IMR-90 (cell line): ENCODE data around the gene TGFB2. TPM values are rescaled to one million over a fixed set of nuclear protein-coding genes. Genes with fewer than 3 reads are reported as not detected.

Experiments used
- ATAC-seq: fragments of 200-7000 bp; cut with Tn5 transposase; 2 replicates; pipeline ENCODE4 v1.9.1; 2020; ENCODE audit warnings: low read depth, mild to moderate bottlenecking, moderate library complexity
- BruUV-seq: library from RNA; stranded (reverse); fragments of 400-500 nt; replicated peaks from 2 replicates; lab custom pipeline; 2021; lab: Mats Ljungman, UMichigan
- CTCF ChIA-PET: fragments of 300-600 bp; formaldehyde crosslinking; extraction: SDS; loops from one replicate; lab custom pipeline; 2021; ENCODE audit warnings: antibody characterized with exemption; lab: Yijun Ruan, JAX
- POLR2A ChIA-PET: fragments of 300-600 bp; sonication (Branson Sonifier 250); formaldehyde crosslinking; loops from one replicate; lab custom pipeline; 2022; ENCODE audit warnings: antibody characterized with exemption; ENCODE audit not compliant: unreplicated experiment; lab: Charles Lee
- DNase-seq: peaks from one replicate; pipeline ENCODE4 v3.0.0; 2013
- H2AFZ ChIP-seq: replicated peaks from 2 replicates; pipeline ENCODE3; 2013; ENCODE audit warnings: low read length, mild to moderate bottlenecking; ENCODE audit not compliant: poor library complexity
- H2AK5ac ChIP-seq: 2 replicates; pipeline ENCODE4 v1.6.1; 2013; ENCODE audit warnings: low read depth, low read length, inconsistent platforms
- H2AK9ac ChIP-seq: replicated peaks from 2 replicates; pipeline ENCODE3; 2013; ENCODE audit warnings: mild to moderate bottlenecking, low read depth, low read length, moderate library complexity; ENCODE audit not compliant: poor library complexity
- H2BK120ac ChIP-seq: 2 replicates; pipeline ENCODE4 v1.6.1; 2013; ENCODE audit warnings: low read depth, low read length, inconsistent platforms
- H2BK15ac ChIP-seq: 3 replicates; pipeline ENCODE4 v1.6.1; 2013; ENCODE audit warnings: low read depth, low read length, inconsistent platforms
- H2BK20ac ChIP-seq: 2 replicates; pipeline ENCODE4 v1.6.1; 2013; ENCODE audit warnings: low read depth, mild to moderate bottlenecking, inconsistent platforms, low read length, moderate library complexity
- H2BK5ac ChIP-seq: 2 replicates; pipeline ENCODE4 v1.6.1; 2013; ENCODE audit warnings: mild to moderate bottlenecking, low read depth, low read length, inconsistent platforms; ENCODE audit not compliant: poor library complexity, severe bottlenecking
- H3K14ac ChIP-seq: replicated peaks from 2 replicates; pipeline ENCODE4 v1.6.1; 2013; ENCODE audit warnings: low read depth, low read length, inconsistent platforms
- H3K18ac ChIP-seq: 2 replicates; pipeline ENCODE4 v1.6.1; 2013; ENCODE audit warnings: low read depth, low read length, control low read depth
- H3K23ac ChIP-seq: 2 replicates; pipeline ENCODE4 v1.6.1; 2013; ENCODE audit warnings: low read depth, low read length, inconsistent platforms
- H3K27ac ChIP-seq: 2 replicates; pipeline ENCODE4 v1.5.1; 2013; ENCODE audit warnings: mild to moderate bottlenecking, control low read depth, low read length; ENCODE audit not compliant: insufficient read depth
- H3K27me3 ChIP-seq: 2 replicates; pipeline ENCODE4 v1.6.1; 2013; ENCODE audit warnings: low read length; ENCODE audit not compliant: control insufficient read depth, insufficient read depth
- H3K36me3 ChIP-seq: 2 replicates; pipeline ENCODE4 v1.6.1; 2013; ENCODE audit warnings: low read length, mixed read lengths; ENCODE audit not compliant: control insufficient read depth, insufficient read depth
- H3K4ac ChIP-seq: 2 replicates; pipeline ENCODE4 v1.6.1; 2013; ENCODE audit warnings: low read depth, low read length, inconsistent platforms
- H3K4me1 ChIP-seq: 2 replicates; pipeline ENCODE4 v1.6.1; 2013; ENCODE audit warnings: low read length, mixed read lengths; ENCODE audit not compliant: control insufficient read depth, insufficient read depth
- H3K4me2 ChIP-seq: 2 replicates; pipeline ENCODE4 v1.6.1; 2013; ENCODE audit warnings: low read depth, mild to moderate bottlenecking, control low read depth, low read length, moderate library complexity
- H3K4me3 ChIP-seq: 2 replicates; pipeline ENCODE4 v1.5.1; 2013; ENCODE audit warnings: low read depth, mild to moderate bottlenecking, control low read depth, low read length, moderate library complexity; ENCODE audit not compliant: insufficient read depth
- H3K56ac ChIP-seq: 2 replicates; pipeline ENCODE4 v1.6.1; 2013; ENCODE audit warnings: low read length, inconsistent platforms; ENCODE audit not compliant: insufficient read depth; ENCODE audit errors: extremely low read depth
- H3K79me1 ChIP-seq, 2 experiments: 2 replicates each; pipeline ENCODE4 v1.6.1; 2013; ENCODE audit warnings: low read length in 2 of 2, inconsistent platforms in 1 of 2, low read depth in 1 of 2
- H3K9ac ChIP-seq: 2 replicates; pipeline ENCODE4 v1.6.1; 2013; ENCODE audit warnings: low read depth, low read length, control low read depth
- H3K9me1 ChIP-seq: 2 replicates; pipeline ENCODE4 v1.6.1; 2013; ENCODE audit warnings: low read length, inconsistent platforms; ENCODE audit not compliant: insufficient read depth
- H3K9me3 ChIP-seq: 2 replicates; pipeline ENCODE4 v1.6.1; 2013; ENCODE audit warnings: low read length; ENCODE audit not compliant: control insufficient read depth, insufficient read depth
- H4K20me1 ChIP-seq: 2 replicates; pipeline ENCODE4 v1.6.1; 2013; ENCODE audit warnings: low read length, inconsistent platforms; ENCODE audit not compliant: insufficient read depth
- H4K5ac ChIP-seq: 2 replicates; pipeline ENCODE4 v1.6.1; 2013; ENCODE audit warnings: mild to moderate bottlenecking, low read depth, low read length, control low read depth
- H4K8ac ChIP-seq, 2 experiments: 2 replicates each; pipeline ENCODE4 v1.6.1; 2013; ENCODE audit warnings: low read depth in 2 of 2, low read length in 2 of 2, control low read depth in 1 of 2, inconsistent platforms in 1 of 2
- H4K91ac ChIP-seq: 2 replicates; pipeline ENCODE4 v1.6.1; 2013; ENCODE audit warnings: low read depth, low read length, inconsistent platforms; ENCODE audit not compliant: insufficient read depth
- MAFK ChIP-seq: IDR thresholded peaks from 2 replicates; pipeline ENCODE4 v1.6.1; 2012; ENCODE audit warnings: low read depth, low read length, improper control_type of control experiment
- MXI1 ChIP-seq: IDR thresholded peaks from 2 replicates; pipeline ENCODE4 v1.6.1; 2012; ENCODE audit warnings: low read depth, mild to moderate bottlenecking, low read length, moderate library complexity, borderline replicate concordance
- POLR2A ChIP-seq: IDR thresholded peaks from 2 replicates; pipeline ENCODE4 v1.6.1; 2012; ENCODE audit warnings: mild to moderate bottlenecking, low read depth, low read length
- USF2 ChIP-seq: fragments of 150-350 bp; IDR thresholded peaks from 2 replicates; pipeline ENCODE4 v1.6.1; 2017; ENCODE audit warnings: mild to moderate bottlenecking, antibody characterized with exemption, low read length, low read depth
- WGBS, 2 experiments: methylation state at CpG; one replicate each; pipeline versions ENCODE4 v1.1.5 to v1.1.7; 2013; ENCODE audit warnings: missing lambda C conversion rate in 2 of 2; ENCODE audit not compliant: insufficient read length in 1 of 2; ENCODE audit errors: extremely low coverage in 2 of 2; 5-methylcytosine and 5-hydroxymethylcytosine counted together
- dilution Hi-C: fragments of 300-500 bp; cut with HindIII; formaldehyde crosslinking; loops from one replicate; pipeline ENCODE4 v1.14.3; 2018; ENCODE audit warnings: low sequenced_read_pairs; ENCODE audit not compliant: unreplicated experiment
- in situ Hi-C: fragments of 300-500 bp; cut with MboI; formaldehyde crosslinking; loops from 3 replicates; pipeline ENCODE4 v1.14.3; 2019; ENCODE audit warnings: low sequenced_read_pairs, inconsistent platforms, mixed read lengths
- intact Hi-C: fragments of 100-400 bp; cut with micrococcal nuclease; formaldehyde crosslinking; loops from 2 replicates; pipeline ENCODE4 v1.10.0; 2022
- polyA plus RNA-seq, 3 experiments: library from polyadenylated mRNA; depleted of rRNA; stranded (reverse); fragments of >200 nt; gene quantifications; 2 replicates each; pipeline ENCODE4 v1.2.3, GENCODE V29; 2012; ENCODE audit warnings: low replicate concordance in 1 of 3
- total RNA-seq: library from RNA; depleted of rRNA; stranded (reverse); fragments of >200 nt; gene quantifications from 2 replicates; pipeline ENCODE4 v1.2.3, GENCODE V29; 2012

TGFB2 gene
- total and polyA plus RNA-seq, 2 of the 4 experiments (the other 2 are of a cell fraction) = 3.7 to 3.8 TPM

GRCh38 chr1:218480137-218480536 is 135.0 kb downstream of the TGFB2 start:
- Histone ChIP-seq H2BK15ac (peak overlapping the region; percentile 59; the same call in 2 of the 3 replicates), H3K18ac (peak overlapping the region; percentile 62), H3K14ac (peak overlapping the region; percentile 71), H3K23ac (peak overlapping the region; percentile 77), H2BK120ac (peak overlapping the region; percentile 81), H4K91ac (peak overlapping the region; percentile 92), H2BK5ac (peak overlapping the region; percentile 86), H3K9ac (no peak overlapping the region), H3K4me3 (no peak overlapping the region), H4K5ac (peak overlapping the region; percentile 19), H3K4ac (peak overlapping the region; percentile 87), H3K27me3 (no peaks in the 10 kb centered on the region), H3K4me1 (peaks cover 16% of the 10 kb centered on the region), H4K8ac (peak overlapping the region; percentile 30 to 73), H3K9me3 (no peaks in the 10 kb centered on the region), H3K9me1 (no peaks in the 10 kb centered on the region), H3K36me3 (no peaks in the 10 kb centered on the region), H3K27ac (peak overlapping the region; percentile 78), H4K20me1 (no peaks in the 10 kb centered on the region), H2AK5ac (peak overlapping the region; percentile 31), H2AFZ (no peak overlapping the region), H3K56ac (peak overlapping the region; percentile 86), H2BK20ac (peak overlapping the region; percentile 84), H3K4me2 (peak overlapping the region; percentile 4; the same call in 1 of the 2 replicates), H3K79me1 (no peaks in the 10 kb centered on the region), H2AK9ac (no peak overlapping the region)
- ChIA-PET CTCF (no interaction called here), POLR2A (interaction anchor here (0.6 kb wide), 1 partner anchor 204 kb away, joined by 3 read pairs; no protein-coding TSS in a partner anchor)
- no CpG with 5 or more reads among the region's 3 CpGs for WGBS, 2 experiments
- BruUV-seq = no TSS peak
- intact Hi-C loops = loop anchor here (1.0 to 2.0 kb wide), 3 partner anchors 18 to 135 kb away; partner anchors contain the start of gene TGFB2
- TF ChIP-seq POLR2A = peak; percentile 45; the same call in 1 of the 2 replicates
- TF ChIP-seq MAFK = peak; percentile 15; the same call in 1 of the 2 replicates
- TF ChIP-seq MXI1 = no peak
- TF ChIP-seq USF2 = peak; percentile 14; the same call in 1 of the 2 replicates
- dilution Hi-C loops = no loop called here
- DNase-seq (peak; percentile 97), ATAC-seq (peak; percentile 64)
- in situ Hi-C loops = loop anchor here (10.0 kb wide), 1 partner anchor 585 kb away; no protein-coding TSS in a partner anchor
